LNCAP (cell line): ENCODE results near the gene IGSF21.

Experiments used
- TF ChIP-seq, protein P1 (sequence below): fragments of 450-650 bp; IDR thresholded peaks from 2 replicates; pipeline ENCODE4 v1.5.1; 2017; ENCODE audit warnings: mild to moderate bottlenecking

IGSF21 gene

DNA sequence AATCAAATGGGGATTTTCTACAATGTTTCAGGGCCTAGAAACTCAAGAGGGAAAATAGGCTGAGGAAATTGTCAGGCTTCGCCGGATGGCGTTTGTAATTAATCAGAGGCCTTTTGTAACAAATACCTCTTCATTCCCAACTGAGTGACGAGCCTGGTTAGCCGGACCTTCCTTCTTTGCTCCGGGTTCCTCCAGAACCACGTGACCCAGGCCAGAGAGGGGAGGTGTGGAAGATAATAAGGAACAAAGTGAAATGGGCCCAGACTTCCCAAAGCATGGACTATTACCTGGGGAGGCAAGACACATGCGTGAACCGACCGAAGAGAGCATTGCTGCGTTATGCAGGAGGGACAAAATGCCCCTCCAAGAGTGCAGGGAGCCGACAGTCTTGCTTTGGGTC lies 7.5 kb upstream of the IGSF21 start:
- TF ChIP-seq, protein P1, sequence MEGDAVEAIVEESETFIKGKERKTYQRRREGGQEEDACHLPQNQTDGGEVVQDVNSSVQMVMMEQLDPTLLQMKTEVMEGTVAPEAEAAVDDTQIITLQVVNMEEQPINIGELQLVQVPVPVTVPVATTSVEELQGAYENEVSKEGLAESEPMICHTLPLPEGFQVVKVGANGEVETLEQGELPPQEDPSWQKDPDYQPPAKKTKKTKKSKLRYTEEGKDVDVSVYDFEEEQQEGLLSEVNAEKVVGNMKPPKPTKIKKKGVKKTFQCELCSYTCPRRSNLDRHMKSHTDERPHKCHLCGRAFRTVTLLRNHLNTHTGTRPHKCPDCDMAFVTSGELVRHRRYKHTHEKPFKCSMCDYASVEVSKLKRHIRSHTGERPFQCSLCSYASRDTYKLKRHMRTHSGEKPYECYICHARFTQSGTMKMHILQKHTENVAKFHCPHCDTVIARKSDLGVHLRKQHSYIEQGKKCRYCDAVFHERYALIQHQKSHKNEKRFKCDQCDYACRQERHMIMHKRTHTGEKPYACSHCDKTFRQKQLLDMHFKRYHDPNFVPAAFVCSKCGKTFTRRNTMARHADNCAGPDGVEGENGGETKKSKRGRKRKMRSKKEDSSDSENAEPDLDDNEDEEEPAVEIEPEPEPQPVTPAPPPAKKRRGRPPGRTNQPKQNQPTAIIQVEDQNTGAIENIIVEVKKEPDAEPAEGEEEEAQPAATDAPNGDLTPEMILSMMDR: no peak

DNA sequence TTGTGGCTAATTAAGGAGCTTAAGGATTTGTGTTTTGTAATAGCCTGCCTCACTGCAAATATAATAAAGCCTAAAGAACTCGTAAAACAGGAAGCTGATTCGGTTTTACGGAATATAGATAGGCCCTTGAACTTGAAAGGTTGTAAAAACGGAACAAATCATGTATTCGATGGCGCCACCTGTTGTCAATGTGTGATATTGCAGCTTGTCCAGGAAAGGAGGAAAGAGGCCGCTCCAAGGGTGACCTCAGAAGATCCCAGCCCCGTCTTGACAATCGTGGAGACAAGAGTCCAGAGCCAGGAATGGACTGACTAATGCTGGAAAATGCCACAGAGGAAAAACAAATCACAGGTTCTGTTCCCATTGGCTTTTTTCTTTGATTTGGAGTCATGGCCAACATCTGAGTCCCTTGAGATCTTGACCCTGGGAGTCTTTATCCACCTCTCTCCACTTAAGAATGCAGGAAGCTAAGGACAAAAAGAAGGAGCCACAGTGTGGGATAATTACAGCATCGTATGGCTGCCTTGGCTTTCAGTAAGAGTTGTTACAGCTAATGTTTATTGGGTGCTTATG lies 7.0 kb upstream of the IGSF21 start:
- TF ChIP-seq, protein P1: peak; percentile 57

DNA sequence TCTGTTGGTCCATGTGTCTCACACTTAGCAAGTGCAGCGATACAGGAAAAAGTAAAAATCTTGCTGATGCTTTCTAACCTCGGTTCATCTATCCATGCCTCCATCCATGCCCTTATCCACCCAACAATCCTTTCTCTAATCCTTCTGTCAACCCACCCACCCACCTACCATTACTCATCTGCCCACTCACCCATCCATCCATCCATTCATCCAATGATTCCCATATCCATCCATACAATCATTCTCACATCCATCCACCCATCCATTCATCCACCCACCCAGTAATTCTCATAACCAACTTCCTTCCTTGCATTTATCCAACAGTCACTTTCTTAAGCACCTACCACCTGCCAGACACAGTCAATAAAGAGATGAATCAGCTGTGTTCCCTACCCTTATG lies 6.1 kb upstream of the IGSF21 start:
- TF ChIP-seq, protein P1: no peak

DNA sequence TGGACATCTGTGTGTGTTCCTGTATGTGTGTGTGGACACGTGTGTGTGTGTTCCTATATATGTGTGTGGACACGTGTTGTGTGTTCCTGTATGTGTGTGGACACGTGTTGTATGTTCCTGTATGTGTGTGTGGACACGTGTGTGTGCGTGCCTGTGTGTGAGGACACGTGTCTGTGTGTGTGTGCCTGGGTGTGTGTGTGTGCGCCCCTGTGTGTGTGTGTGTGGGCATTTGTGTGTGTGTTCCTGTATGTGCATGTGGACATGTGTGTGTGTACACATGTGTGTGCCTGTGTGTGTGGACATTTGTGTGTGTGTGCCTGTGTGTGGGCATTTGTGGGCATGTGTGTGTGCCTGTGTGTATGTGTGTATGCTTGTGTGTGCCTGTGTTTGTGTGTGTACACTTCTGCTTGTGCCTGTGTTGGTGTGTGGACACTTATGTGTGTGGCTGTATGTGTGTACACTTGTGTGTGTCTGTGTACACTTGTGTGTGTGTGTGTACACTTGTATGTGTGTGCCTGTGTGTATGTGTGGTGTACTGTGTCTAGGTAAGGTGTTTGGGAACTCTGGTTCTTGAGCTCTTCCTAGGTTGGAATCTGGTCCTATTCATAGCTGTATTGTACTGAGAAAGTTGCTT lies 3.7 kb upstream of the IGSF21 start:
- TF ChIP-seq, protein P1: no peak

DNA sequence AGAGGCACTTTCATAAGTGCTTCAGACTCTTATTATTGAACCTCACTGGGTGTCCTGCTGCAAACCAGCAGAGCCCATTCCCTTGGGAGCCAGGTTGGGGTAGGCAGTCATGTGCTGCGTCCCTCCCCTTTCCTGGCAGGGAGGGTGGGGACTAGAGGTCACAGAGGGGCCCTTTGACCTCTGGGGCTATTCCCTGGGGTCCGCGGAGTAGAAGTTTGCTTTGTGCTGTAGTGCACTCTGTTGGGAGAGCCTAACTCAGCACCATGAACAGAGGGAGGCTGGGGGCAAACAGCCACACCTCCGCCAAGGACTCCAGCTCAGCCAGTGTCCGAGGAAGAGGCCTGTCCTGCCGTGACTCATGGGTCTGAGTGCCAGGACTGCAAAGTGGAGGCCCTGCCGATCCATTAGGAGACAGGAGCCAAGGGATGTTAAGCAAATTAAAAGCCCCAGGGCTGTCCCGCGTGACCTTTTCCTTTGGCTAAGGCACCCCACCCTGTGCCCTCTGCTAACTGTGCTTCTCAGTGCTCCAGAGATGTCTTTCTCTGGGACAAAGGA lies 3.0 kb upstream of the IGSF21 start:
- TF ChIP-seq, protein P1: no peak

DNA sequence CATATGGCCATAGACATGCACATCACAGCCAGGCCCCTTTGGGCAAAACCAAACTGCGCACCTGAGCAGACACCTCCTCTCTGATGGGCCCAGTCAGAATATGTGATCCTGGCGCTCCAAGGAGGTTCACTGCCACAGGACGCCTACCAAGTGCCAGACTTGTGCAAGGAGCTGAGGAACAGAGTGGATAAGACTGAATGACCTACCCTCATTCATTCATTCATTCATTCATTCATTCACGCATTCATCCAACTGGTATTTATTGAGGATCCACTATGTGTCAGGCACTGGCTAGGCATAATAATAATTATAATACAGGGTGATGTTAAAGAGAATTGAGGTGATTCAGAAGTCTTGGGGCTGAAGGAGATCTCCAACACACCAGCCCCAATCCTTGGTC lies 2.4 kb upstream of the IGSF21 start:
- TF ChIP-seq, protein P1: no peak

DNA sequence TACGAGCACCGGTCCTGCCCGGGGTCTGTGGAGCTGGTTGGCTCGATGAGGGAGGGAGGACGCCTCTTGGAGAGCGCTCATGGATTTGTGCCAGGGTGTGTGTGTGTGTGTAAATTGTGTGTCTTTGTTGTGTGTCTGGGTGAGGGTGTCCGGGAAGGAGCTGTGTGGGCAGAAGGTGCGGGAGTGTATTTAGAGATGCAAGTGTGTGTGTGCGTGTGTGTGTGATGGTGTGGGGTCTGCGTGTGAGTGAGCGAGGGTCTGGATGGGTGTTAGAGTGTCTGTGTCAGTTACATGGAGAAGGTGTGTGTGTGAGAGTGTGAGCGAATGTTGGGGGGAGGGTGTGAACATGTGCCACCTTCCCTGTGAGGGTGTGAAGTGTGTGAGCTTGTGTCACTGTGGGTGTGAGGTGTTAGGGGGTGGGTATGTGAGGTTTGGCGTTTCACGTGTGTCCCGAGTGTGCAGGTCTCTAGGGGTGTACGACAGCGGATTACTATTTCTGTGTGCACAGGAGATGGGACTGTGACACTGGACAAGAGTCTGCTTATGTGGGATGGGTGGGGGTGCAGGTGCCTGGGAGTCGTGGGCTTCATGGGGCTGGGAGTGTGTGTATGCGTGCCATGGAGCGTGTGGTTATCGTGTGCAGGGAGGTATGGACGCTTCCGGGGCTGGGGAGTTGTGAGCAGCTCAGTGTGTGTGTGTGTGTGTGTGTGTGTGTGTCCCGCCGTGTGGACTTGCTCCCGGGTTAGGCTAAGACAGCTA lies 880 bp downstream of the IGSF21 start:
- TF ChIP-seq, protein P1: no peak
